Activated CD4-positive, alpha-beta T cell treated with anti-CD3 and anti-CD28 coated beads, Interleukin-2, amount 50 U/mL, for 48 hours (primary cell): ENCODE results near the gene ESRRB.

Source experiments
- DNase-seq, 2 experiments: peaks; one replicate each; pipeline ENCODE4 v3.0.0-alpha.2; 2020

The ESRRB gene

GRCh38 chr14:76375947-76376404 lies at the start of gene ESRRB:
Gene ESRRB, plus strand, starts transcription at chr14:76376137. Its CDS starts 265 bp downstream, at chr14:76376402.
- DNase-seq: no peak

GRCh38 chr14:76326918-76327689 lies 48.8 kb upstream of the ESRRB start:
- DNase-seq: no peak

GRCh38 chr14:76328457-76329137 lies 47.3 kb upstream of the ESRRB start:
- no peak for DNase-seq

GRCh38 chr14:76329154-76329928 lies 46.6 kb upstream of the ESRRB start:
- no peak for DNase-seq

- DNase-seq: no peak
Measured at GRCh38 chr14:76329951-76330350, 46.0 kb upstream of the ESRRB start.

- DNase-seq: no peak
Measured at GRCh38 chr14:76330411-76331327, 45.3 kb upstream of the ESRRB start.

GRCh38 chr14:76331328-76332011 lies 44.5 kb upstream of the ESRRB start:
- DNase-seq: no peak

- no peak for DNase-seq
Measured at GRCh38 chr14:76333664-76334063, 42.3 kb upstream of the ESRRB start.

GRCh38 chr14:76334316-76334715 lies 41.6 kb upstream of the ESRRB start:
- DNase-seq: no peak

- no peak for DNase-seq
Measured at GRCh38 chr14:76336876-76337275, 39.1 kb upstream of the ESRRB start.

GRCh38 chr14:76337635-76338545 lies 38.0 kb upstream of the ESRRB start:
- DNase-seq: no peak

- no peak for DNase-seq
Measured at GRCh38 chr14:76339728-76340615, 36.0 kb upstream of the ESRRB start.

- no peak for DNase-seq
Measured at GRCh38 chr14:76343386-76343785, 32.6 kb upstream of the ESRRB start.

- DNase-seq: no peak
Measured at GRCh38 chr14:76346391-76347160, 29.4 kb upstream of the ESRRB start.

- no peak for DNase-seq
Measured at GRCh38 chr14:76348898-76349297, 27.0 kb upstream of the ESRRB start.

GRCh38 chr14:76349993-76350392 lies 25.9 kb upstream of the ESRRB start:
- no peak for DNase-seq

GRCh38 chr14:76350671-76351070 lies 25.3 kb upstream of the ESRRB start:
- DNase-seq: no peak

GRCh38 chr14:76351941-76352340 lies 24.0 kb upstream of the ESRRB start:
- no peak for DNase-seq
